HG02852 (cell line): ENCODE data around the gene RHBDF1.

Source experiments
- ATAC-seq: cut with Tn5 transposase; IDR thresholded peaks from one replicate; pipeline ENCODE4 v1.9.1; 2021; ENCODE audit warnings: mild to moderate bottlenecking, moderate library complexity; ENCODE audit not compliant: unreplicated experiment

RHBDF1 gene, protein sequence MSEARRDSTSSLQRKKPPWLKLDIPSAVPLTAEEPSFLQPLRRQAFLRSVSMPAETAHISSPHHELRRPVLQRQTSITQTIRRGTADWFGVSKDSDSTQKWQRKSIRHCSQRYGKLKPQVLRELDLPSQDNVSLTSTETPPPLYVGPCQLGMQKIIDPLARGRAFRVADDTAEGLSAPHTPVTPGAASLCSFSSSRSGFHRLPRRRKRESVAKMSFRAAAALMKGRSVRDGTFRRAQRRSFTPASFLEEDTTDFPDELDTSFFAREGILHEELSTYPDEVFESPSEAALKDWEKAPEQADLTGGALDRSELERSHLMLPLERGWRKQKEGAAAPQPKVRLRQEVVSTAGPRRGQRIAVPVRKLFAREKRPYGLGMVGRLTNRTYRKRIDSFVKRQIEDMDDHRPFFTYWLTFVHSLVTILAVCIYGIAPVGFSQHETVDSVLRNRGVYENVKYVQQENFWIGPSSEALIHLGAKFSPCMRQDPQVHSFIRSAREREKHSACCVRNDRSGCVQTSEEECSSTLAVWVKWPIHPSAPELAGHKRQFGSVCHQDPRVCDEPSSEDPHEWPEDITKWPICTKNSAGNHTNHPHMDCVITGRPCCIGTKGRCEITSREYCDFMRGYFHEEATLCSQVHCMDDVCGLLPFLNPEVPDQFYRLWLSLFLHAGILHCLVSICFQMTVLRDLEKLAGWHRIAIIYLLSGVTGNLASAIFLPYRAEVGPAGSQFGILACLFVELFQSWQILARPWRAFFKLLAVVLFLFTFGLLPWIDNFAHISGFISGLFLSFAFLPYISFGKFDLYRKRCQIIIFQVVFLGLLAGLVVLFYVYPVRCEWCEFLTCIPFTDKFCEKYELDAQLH

DNA sequence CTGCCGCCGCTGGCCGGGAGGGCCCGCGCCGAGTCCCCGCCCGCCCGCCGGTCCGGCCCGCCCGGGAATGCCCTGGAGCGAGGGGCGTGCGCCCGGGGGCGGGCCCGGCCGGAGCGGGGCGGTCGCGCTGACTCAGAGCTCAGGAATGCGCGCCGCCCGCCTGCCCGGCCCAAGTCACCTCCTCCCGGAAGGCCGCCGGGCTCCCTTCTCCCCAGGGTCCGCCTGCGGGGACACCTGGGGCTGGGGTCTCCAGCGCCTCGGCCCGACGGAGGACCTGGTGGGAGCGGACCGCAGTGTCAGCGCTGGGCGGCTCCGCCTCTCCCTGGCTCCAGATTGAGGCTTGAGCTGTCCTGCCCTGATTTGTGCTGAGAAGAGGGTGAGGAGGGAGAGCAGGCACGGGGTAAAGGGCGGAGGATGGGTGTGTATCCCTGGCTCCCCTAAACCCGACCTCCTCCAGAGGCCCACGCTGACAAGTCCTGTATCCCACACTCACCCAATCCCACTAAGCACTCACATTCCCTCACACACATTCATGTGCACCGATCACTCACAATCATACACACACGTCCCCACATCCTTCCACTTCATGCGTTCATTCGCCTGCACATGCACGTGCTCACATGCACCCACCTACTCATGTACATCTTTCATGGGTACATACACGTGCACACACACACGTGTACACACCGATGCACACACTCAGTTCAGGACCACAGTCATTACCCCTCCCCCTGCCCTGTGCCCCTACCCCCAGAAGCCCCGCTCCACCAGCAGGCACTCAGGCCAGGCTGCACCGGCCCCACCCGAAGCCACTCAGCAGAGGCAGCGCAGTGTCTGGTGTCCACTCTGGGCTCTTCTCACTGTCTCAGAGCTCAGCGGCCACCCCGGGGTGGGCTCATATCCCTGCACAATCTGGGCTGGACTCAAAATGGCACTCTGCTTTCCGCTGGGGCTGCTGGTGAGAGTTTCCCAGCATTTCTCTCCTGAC is at the start of gene RHBDF1:
RHBDF1 (minus strand) TSS at position 71 of the 988 bp plus-strand sequence. CDS start 7,616 bp downstream, outside the sequence.
- no peak for ATAC-seq

DNA sequence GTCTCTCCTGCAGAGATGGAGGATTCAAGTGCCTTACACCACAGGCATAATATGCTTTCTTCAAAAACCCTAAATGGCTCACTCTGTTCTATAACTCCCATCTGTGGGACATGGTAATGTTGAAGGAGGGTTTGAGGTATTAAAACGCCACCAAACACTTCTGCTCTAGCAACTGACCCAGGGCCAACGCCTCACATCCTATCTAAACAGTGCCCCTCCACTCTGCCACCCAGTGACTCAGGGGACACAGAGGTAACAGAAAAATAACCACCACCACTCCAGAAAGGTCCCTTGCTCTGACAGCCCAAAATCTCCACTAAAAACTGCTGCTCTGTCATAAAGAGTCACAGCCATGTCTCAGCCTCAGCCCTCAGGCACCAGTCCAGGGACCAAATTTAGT is 48.3 kb upstream of the RHBDF1 start:
- ATAC-seq = no peak

DNA sequence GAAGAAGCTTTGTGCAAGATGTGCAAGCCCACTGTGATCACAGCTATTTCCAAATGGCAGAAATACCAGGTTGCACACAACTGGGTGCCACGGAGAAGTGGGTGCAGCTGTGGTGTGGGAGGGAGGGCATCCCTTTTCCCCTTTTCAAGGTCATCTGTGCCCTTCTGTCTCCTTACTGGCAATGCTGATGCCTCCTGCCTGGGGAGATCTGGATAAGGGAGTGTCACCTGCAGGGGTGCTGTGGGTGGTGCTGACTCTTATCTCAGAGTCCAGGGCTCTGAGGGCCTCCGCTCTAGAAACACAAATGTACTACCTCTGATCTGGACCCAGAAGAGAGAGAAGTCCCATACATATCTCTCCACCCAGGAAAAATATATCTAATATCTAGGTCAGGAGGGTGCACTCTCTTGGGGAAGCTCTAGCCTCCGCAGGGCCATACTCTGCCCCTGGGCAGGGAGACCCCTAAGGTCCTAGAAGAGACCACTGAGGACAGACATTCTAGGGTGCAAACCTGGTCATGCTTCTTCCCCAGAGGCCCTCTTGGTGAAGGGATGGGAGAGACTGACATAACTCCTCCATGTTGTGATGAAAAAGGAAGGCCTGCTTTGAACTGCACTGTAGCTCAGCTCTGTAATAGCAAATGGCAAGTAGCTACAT is 47.5 kb upstream of the RHBDF1 start:
- no peak for ATAC-seq

DNA sequence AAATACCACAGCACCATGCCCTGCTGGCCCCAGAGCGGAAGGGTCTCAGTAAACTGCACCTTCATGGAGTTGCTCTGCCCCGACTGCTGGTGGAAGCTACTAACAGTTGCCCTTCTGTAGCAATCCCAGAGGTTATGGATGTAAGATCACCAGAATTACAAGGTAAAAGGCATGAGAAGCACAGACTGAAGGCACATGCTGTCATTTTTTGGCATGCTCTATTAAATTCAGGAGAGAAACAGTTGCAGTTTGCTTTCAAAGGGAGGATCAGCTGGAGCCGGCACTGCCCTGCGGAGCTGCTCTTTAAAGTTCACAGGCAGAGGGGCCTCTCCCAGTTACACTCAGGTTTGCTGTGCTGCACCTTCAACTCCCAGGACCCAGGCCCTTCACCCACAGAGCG is 46.9 kb upstream of the RHBDF1 start:
- ATAC-seq = no peak

DNA sequence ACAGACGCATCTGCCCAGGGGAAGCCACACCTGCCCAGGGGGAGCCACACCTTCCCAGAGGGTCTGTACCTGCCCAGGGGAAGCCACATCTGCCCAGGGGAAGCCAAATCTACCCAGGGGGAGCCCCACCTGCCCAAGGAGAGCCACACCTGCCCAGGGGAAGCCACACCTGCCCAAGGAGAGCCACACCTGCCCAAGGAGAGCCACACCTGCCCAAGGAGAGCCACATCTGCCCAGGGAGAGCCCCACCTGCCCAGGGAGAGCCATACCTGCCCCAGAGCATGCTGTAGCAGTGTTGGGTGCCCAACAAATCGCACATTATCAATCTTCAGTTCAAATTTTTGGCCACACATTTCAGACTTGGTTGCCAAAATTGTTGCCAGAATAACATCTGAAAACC is 46.4 kb upstream of the RHBDF1 start:
- no peak for ATAC-seq

DNA sequence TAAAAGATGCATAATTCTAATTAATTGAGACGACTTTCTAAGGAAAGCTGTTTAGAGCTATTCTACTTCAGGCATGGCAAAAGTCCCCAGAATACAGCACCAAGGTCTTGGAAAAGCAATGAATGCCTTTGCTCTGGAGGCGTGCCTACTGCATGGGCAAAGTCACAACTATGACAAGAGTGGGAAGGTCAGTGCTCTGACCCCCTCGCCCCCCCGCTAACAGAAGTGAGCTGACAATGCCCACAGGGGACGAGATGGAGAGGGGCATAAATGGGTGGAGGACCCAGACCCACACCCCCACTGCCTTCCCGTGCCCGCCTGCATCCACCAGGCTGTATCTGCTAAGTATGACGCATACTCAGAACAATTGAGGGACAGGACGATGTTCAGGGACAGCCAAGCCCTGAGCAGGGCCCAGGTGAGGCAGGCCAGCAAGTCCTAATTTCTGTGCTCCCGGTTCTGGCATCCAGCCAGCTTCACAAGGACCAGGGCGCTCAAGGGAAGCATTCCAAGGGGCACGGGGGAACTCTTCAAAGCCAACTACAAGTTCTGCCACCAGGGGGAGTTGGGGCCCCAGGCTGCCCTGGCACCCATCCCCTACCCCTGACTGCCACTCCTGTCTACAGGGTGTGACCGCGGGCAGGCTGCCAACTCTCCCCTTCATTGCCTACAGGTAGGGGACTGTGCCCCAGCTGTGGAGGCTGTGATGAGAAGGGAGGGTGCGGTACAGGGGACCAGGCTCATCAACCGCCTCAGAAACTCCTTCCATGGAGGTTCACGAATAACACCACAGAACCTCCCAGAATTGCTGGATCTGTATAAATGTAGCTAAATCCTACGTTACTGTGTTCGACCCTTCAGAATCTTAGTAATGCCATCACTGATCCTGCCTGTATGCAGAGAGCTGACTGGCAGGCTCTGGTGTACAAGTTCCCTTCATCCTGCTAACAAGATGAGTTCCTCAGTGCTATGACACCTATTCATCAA is 45.2 kb upstream of the RHBDF1 start:
- no peak for ATAC-seq

DNA sequence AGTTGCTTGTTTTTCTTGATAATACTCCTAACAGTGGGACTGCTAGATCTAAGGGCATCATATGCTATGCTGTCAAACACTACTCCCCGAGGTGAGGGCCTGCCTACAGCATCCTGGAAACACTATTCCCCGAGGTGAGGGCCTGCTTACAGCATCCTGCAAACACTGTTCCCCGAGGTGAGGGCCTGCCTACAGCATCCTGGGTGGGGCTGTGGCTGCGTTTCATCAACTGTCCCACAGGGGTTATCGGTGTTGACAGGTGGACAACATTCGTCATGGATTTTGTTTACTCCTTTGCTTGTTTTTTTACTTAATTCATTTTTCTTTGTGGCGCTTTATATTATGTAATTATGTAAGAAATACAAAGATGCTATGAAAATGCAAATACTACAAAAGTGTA is 43.6 kb upstream of the RHBDF1 start:
- ATAC-seq = no peak

DNA sequence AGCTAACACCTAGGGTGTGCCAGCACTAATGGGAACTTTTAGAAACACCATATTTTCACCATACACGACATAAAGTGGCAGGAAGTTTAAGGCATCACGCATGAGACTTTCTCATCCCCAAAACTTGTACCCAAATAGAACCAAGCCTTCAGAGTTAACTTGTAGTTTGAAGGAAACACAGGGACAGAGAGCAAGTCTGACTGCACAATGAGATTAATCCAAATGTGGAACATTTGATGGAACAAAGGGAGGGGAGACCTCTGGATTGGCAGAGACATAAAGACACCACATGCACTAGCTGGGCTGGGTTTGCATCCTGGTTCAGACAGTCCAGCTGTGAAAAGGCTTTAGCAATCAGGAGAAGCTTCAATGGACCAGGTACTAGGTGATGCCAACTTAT is 41.9 kb upstream of the RHBDF1 start:
- ATAC-seq = no peak

DNA sequence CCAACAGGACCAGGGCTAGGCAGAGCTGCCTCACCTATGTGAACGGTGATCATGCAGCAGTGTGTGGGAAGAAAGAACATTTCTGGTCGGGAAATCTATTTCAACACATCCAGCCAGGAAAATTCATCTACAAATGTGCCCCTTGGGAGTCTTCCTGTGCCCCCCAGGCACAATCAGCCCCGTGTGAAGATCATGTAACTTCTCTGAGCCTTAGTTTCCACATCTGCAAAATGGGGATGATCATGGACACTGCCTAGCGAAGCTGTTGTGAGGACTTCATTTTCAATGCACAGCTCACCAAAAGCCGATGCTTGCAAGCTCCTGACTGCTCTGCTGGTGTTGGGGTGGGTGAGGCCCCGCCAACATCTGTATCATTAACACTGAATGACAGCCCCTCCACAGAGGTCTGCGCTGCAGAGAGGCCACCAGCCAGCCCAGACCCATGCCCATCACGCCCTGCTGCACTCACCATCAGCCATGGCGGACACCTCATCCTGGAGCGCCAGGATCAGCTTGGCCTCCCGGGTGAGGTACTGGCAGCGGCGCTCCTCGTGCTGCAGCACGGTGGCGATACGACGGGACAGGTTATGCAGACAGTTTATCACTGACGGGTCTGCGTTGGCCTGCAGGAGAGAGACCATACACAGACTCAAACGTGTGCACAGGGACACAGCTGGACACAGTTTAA is 39.9 kb upstream of the RHBDF1 start:
- ATAC-seq = no peak

DNA sequence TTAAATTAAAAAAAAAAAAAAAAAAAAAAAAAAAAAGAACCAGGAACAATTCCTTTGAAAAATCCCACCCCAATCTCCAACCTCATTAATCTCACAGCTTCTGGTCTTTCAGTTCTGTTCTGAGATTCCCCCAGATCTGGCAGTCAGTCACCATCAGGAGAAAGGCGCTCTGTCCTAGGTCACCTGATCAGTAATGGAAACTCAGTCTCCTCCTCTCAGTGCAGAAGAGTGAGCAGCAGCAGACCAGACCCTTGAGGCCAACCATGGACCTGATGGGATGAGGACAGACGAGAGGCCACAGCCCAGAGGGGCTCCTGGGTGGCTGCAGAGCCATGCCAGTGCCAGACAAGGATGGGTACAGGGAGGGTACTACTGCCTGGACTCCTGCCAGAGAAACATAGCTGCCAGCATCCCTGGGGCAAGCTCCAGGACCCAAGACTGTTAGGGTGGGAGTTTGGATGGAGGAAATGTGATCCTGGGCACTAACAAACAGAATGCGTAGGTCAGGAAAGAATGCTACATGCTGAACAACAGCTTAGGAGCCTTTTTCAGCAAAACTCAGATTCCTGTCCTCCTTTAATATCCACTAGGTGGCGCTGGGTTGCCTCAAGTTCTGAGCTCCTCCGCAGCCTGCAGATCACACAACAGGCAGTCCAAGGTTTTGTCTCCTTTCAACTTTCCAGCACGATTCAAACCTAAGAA is 34.3 kb upstream of the RHBDF1 start:
- no peak for ATAC-seq

DNA sequence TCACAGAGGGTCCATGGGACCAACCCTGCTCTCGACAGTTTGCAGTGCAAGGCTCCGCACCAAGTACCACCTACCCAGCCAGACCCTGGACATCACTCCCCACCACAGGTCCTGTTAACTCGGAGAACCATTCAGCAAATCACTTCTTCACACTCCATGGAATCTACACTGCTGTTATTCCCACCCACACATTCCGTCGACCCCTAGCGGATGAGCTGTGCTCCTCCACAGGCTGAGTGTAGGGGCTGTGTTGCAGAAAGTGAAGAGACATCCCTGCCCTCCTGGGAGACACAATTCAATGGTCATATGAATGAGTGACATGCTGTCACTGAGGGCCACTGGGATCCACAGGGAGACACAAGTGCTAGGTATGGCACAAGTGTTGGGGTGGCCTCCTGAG is 33.1 kb upstream of the RHBDF1 start:
- no peak for ATAC-seq

DNA sequence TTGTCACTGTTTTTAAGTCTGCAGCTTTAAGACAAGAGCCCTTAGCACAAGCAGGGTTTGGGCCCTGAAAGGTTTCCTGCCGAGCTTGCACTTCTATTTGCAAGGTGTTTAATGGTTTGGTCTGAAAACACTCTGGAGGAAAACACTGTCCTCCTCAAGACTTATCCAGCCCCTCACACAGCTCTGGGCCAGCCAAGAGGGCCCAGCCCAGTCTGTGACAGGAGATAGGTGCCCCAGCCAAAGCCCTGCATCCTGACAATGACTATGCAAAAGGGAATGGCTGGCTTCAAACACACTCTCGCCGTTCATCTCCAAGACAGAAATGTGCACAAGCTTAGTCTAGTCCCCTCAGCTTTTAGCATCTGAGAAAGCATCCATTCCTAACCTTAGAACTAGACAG is 32.5 kb upstream of the RHBDF1 start:
- no peak for ATAC-seq

DNA sequence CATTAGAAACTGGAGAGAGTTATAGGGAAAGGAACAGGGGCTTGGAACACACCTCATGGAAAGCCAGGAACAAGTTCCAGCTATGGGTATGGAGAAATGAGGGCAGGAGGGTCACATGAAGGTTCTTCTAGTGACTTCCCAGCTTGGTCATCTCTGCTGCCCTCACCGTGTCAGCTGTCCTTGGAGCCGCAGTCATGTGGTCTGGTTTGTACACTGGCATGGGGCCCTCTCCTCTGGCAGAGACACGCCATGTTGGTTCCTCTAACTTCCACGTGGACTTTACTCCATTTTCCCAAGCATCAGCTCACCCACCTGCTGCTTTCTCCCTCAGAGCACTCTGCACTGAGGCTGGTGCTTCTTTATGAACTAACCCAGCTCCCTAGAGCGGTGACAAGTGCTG is 31.9 kb upstream of the RHBDF1 start:
- ATAC-seq = no peak

DNA sequence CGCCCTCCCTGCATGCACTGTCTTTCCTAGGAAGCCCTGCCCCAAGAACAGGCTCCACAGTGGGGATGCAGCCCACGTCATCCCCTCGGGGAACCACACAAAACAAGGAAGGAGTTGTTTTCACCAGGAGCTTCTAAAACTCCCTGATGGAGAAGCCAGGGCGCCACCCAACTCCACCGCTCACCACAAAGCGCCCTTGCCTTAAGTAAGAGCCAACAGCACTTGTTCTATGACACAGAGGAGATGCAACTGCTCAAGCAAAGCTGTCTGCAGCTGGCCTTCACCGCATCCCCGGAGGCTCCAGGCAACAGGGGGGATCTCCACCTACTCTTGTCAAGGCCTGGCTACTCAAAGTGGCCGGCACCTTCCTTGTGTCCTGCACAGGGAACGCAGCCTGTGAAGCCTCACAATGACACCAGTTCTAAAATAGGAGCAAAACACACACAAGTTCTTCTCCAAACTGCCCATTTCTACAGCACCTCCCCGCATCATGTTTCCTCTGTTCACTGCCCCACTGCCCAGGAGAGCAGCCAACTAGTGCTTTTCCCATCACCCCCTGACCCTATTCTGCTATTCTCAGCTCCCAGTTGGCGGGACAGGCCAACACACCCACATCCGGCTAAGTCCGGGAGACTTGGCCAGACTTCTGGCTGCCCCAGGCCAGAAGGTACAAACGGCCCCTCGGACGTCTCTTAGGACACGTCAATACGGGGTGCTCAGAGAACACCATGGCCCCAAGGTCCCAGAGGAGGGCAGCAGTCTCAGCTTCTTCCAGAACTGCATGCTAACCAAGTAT is 29.8 kb upstream of the RHBDF1 start:
- no peak for ATAC-seq

DNA sequence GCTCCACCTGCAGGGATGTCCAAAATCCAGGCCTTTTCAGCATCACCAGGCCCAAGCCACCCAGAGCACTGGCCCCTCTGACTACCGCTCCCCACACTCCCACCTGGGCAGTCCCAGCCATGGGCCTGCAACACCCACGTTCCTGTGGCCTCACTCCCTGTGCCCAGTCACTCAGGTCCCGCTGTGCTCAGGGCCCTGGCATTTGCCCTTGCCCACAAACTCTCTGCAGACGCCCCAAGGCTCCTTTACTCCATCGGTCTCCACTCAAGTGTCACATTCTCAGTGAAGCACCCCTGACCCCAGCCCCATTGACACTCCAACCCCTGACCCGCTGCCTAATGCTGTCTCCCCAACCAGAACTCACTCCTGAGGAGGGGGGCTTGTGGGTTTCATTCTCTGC is 29.2 kb upstream of the RHBDF1 start:
- ATAC-seq = no peak

DNA sequence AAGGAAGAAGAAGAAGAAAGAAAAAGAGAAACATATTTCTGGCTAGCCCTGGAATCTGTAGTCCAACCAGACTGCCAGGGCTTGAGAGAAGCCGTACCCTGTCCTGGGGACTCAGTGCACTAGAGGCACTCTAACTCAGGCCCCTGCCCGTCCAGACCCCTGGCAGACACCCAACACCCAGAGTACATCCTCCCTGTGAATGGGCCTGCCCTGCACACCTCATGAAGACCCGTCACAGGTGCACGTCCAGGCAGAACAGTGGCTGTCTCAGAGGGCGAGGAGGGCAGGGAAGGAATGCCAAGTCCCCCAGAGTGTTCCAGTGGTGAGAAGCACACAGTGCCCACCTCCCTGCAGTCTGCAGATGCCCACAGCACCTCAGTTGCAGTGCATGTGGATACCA is 28.6 kb upstream of the RHBDF1 start:
- ATAC-seq = no peak

DNA sequence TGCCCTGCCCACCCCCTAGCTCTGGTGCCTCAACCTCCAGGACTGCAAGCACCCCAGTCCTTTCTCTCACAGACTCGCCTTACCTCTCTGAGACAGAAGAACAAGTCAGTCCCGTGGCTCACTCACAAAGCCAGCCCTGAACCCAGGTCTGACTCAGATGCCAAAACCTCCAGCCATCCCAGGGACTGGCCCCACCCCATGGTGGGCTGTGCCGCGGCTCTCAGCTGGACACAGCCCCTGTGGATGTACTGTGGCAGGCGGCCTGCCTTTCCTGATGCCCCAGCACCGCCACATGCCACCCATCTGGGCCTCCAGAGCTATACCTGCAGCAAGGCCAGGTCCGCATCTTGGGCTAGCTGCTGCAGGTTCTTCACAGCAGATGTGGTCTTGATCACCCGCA is 25.4 kb upstream of the RHBDF1 start:
- ATAC-seq = no peak
